Measurements from ENCODE around the gene CNTN4.

DNA sequence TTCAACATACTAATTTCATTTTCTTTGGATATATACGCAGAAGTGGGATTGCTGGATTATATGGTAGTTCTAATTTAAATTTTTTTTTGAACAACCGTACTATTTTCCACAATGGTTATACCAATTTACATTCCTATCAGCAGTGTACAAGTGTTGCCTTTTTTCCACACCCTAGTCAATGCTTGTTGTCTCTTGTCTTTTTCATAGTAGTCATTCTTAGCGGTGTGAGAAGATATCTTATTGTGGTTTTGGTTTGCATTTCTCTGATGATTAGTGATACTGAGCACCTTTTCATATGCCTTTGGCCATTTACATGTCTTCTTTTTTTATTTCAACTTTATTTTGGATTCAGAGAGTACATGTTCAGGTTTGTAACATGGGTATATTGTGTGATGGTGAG, 858.4 kb downstream of the CNTN4 start:
- TF ChIP-seq, protein P1, sequence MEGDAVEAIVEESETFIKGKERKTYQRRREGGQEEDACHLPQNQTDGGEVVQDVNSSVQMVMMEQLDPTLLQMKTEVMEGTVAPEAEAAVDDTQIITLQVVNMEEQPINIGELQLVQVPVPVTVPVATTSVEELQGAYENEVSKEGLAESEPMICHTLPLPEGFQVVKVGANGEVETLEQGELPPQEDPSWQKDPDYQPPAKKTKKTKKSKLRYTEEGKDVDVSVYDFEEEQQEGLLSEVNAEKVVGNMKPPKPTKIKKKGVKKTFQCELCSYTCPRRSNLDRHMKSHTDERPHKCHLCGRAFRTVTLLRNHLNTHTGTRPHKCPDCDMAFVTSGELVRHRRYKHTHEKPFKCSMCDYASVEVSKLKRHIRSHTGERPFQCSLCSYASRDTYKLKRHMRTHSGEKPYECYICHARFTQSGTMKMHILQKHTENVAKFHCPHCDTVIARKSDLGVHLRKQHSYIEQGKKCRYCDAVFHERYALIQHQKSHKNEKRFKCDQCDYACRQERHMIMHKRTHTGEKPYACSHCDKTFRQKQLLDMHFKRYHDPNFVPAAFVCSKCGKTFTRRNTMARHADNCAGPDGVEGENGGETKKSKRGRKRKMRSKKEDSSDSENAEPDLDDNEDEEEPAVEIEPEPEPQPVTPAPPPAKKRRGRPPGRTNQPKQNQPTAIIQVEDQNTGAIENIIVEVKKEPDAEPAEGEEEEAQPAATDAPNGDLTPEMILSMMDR (IDR thresholded peaks at IDR 0.05; ENCODE audit: insufficient read depth, low read length): no peak
- no peak for TF ChIP-seq POLR2AphosphoS5 (IDR thresholded peaks at IDR 0.05; ENCODE audit: low read depth)
- TF ChIP-seq, protein P2, sequence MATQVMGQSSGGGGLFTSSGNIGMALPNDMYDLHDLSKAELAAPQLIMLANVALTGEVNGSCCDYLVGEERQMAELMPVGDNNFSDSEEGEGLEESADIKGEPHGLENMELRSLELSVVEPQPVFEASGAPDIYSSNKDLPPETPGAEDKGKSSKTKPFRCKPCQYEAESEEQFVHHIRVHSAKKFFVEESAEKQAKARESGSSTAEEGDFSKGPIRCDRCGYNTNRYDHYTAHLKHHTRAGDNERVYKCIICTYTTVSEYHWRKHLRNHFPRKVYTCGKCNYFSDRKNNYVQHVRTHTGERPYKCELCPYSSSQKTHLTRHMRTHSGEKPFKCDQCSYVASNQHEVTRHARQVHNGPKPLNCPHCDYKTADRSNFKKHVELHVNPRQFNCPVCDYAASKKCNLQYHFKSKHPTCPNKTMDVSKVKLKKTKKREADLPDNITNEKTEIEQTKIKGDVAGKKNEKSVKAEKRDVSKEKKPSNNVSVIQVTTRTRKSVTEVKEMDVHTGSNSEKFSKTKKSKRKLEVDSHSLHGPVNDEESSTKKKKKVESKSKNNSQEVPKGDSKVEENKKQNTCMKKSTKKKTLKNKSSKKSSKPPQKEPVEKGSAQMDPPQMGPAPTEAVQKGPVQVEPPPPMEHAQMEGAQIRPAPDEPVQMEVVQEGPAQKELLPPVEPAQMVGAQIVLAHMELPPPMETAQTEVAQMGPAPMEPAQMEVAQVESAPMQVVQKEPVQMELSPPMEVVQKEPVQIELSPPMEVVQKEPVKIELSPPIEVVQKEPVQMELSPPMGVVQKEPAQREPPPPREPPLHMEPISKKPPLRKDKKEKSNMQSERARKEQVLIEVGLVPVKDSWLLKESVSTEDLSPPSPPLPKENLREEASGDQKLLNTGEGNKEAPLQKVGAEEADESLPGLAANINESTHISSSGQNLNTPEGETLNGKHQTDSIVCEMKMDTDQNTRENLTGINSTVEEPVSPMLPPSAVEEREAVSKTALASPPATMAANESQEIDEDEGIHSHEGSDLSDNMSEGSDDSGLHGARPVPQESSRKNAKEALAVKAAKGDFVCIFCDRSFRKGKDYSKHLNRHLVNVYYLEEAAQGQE (IDR thresholded peaks at IDR 0.05; ENCODE audit: insufficient replicate concordance, low read depth): no peak
